Stimulated activated naive CD8-positive, alpha-beta T cell treated with anti-CD3 and anti-CD28 coated beads, Interleukin-15, Interleukin-2, amounts not matched to agents 100 U/mL and 50 U/mL, for 24 hours (primary cell): ENCODE data around the gene CYP11A1.
A peak's percentile ranks its signal among the peaks of the same experiment; 100 is the strongest.

Experiments
- ATAC-seq: fragments of 150-1000 bp; cut with Tn5 transposase; one replicate; pipeline ENCODE4 v1.10.0; 2021
- DNase-seq: peaks from one replicate; pipeline ENCODE4 v3.0.0; 2021

The CYP11A1 gene

DNA sequence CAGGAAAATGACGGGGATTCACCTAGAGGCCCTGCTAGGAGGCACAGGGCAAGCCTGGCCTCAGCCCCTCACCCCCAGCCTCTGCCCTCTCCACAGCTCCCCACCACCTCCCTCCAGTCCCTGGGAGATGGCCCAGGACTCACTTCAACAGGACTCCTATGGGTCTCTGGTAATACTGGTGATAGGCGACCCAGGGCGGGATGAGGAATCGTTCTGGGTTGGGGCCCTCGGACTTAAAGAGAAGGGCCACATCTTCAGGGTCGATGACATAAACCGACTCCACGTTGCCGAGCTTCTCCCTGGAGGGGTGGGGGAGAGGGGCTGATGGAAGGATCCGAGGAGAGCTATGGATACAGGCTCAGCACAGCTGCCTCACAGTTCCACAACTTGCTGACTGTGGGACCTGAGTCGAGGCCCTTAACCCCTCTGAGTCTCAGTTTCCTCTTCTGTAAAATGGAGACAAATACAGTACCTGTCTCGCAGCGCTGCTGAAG lies 19.6 kb downstream of the CYP11A1 start:
- ATAC-seq: no peak
- DNase-seq: no peak

GRCh38 chr15:74345051-74345450 lies 22.4 kb downstream of the CYP11A1 start:
- DNase-seq (peak; percentile 57), ATAC-seq (peak; percentile 85)

- ATAC-seq (no peak), DNase-seq (no peak)
Observed at GRCh38 chr15:74343797-74344127, 23.7 kb downstream of the CYP11A1 start.

GRCh38 chr15:74343127-74343796 lies 24.2 kb downstream of the CYP11A1 start:
- no peak for ATAC-seq
- no peak for DNase-seq

- ATAC-seq: no peak
Observed at GRCh38 chr15:74340150-74340549, 27.3 kb downstream of the CYP11A1 start.

DNA sequence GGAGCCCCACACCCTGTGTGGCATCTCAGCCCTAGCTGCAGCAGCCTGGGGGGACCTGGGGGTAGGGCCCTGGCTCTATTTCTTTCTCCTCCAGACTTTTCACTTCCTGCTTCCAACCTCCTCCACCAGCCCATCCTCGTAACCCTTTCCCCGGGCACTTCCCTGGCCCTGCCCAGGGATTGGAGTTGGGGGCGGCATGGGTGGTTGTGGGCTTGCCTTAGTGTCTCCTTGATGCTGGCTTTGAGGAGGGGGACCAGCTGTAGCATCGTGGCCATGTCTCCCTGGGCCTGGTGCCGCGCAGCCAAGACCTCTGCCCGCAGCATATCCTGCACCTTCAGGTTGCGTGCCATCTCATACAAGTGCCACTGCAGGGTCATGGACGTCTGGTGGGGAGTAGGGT lies 28.1 kb downstream of the CYP11A1 start:
- ATAC-seq (no peak), DNase-seq (no peak)

More at GRCh38 chr15:74340150-74340549, 27.3 kb downstream of the CYP11A1 start:
- DNase-seq: no peak

- DNase-seq (no peak), ATAC-seq (no peak)
Observed at GRCh38 chr15:74338676-74339075, 28.8 kb downstream of the CYP11A1 start.

DNA sequence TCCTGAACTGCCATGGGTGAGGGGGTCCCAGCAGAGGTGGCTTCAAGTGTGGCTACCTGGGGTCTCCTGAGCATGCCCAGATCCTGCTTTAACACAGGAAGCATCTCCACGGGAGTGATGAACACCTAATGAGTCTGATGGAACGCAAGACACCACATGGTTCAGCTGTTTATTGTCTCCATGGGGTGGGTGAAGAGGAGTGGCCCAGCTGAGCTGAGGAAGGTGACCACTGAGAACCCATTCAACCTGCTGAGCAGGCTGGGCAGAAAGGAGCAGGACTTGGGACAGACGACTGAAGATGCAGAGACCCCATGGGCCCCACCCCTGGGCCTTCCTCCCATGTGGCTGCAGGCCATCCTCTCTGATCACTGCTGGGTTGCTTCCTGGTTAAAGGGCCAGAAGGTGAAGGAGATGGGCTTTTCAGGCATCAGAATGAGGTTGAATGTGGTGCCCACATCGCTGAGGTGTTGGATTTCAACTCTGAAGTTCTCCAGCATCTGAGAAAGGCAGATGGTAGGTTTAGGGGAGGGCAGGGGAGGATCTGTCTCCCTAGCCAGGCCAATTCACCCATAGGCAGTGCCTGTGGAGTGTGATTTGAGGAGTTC lies 29.7 kb downstream of the CYP11A1 start:
- ATAC-seq: no peak

DNA sequence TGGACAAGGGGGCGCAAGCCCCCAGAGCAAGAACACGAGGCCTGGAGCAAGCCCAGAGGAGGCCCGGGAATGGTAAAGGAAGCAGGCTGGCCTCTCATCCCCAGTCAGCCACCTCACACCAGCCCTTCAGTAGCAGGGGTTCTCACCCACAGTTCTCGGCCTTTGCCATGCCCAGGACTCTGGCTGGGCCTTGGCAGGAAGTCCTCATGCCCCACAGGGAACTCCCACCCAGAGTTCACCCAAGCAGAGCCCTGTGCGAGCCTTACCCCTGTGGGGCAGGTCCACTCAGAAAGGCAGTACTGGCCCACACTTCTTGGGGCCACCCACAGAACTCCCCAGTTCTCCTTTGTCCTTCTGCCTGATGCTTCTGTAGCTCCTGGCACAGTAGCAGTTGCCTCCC lies 30.3 kb downstream of the CYP11A1 start:
- no peak for ATAC-seq
- DNase-seq: no peak

More for the DNA sequence above, 29.7 kb downstream of the CYP11A1 start:
- DNase-seq: no peak

- DNase-seq (no peak), ATAC-seq (no peak)
Observed at GRCh38 chr15:74336061-74337005, 31.1 kb downstream of the CYP11A1 start.

- DNase-seq (no peak), ATAC-seq (no peak)
Observed at GRCh38 chr15:74335396-74335795, 32.0 kb downstream of the CYP11A1 start.

- DNase-seq (no peak), ATAC-seq (no peak)
Observed at GRCh38 chr15:74334127-74334526, 33.3 kb downstream of the CYP11A1 start.

- no peak for DNase-seq
- ATAC-seq: no peak
Observed at GRCh38 chr15:74333662-74334061, 33.8 kb downstream of the CYP11A1 start.

DNA sequence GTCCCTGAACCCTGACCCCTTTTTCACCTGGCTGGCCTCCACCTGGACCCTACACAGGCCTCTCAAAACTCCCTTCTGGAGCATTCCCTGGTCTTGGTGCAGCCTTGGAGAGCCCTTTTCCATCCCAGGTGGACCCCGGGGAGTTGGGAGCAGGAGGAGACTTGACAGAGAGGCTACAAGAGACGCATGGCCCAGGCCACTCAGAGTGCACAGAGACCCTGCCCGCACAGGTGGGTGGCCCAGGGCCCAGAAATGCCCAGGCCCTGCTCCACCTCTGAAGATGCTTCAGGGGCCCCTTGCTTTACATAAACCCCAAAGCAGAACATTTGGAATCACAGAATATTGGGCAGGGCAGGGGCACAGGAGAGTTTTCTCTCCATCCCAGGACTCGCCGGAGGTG lies 34.4 kb downstream of the CYP11A1 start:
- DNase-seq (no peak), ATAC-seq (no peak)

DNA sequence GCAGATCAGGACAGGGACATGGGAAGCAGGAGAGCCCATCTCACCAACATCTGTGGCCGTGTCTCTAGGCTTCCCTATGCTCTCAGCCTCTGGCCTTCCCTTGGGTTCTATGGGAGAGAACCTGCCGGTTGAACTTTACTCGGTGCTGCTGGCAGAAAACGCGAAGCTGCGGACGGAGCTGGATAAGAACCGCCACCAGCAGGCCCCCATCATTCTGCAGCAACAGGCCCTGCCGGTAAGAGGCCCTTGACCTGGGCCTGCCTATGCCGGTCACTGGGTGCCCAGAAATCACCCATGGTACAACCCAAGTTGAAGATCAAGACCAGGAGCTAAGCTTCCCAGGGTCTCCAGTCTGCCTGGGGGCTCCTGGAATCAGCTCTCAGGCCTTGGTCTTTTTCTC lies 34.8 kb downstream of the CYP11A1 start:
- ATAC-seq (no peak), DNase-seq (no peak)

DNA sequence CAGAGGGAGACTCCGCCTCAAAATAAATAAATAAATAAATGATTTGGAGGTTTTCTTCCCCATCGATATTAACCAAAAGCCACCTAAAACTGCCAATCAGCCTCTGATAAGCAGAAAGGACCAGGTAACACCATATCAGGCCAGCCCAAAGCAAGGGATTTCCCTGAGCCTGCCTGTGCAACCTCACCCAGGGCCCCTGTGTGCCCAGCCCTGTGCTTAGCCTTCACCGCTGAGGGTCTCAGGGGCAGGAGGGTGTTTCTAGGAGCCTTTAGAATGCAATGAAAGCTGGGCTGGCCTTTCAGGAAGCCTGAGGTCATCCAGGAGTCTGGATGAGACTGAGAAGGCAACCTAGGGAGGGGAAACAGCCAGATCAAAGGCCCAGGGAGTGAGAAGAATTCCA lies 35.4 kb downstream of the CYP11A1 start:
- DNase-seq (no peak), ATAC-seq (no peak)

- ATAC-seq (no peak), DNase-seq (no peak)
Observed at GRCh38 chr15:74330861-74331408, 36.5 kb downstream of the CYP11A1 start.

GRCh38 chr15:74328331-74329056 lies 39.0 kb downstream of the CYP11A1 start:
- ATAC-seq (no peak), DNase-seq (no peak)

GRCh38 chr15:74327756-74328155 lies 39.7 kb downstream of the CYP11A1 start:
- no peak for DNase-seq
- no peak for ATAC-seq

GRCh38 chr15:74326746-74327145 lies 40.7 kb downstream of the CYP11A1 start:
- no peak for ATAC-seq

DNA sequence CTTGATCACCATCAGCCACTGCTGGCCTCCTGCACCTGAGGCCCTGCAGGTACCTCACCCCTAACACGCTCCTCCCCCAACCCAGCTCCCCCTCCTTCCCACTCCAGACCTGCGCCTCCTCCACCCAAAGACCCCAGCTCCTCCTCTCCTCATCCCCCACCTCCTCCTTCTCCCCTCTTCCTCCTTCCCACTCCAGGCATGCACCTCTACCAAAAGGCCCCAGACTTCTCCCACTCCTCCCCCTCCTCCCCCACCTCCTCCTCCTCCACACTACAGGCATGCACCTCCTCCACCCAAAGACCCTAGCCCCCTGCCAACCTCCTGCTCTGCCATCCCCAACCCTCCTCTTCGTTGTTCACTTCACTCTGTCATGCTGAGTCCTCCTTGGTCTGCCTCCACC lies 42.7 kb downstream of the CYP11A1 start:
- no peak for DNase-seq
- ATAC-seq: no peak

More at GRCh38 chr15:74326746-74327145, 40.7 kb downstream of the CYP11A1 start:
- DNase-seq: no peak
